Measurements from ENCODE around the gene GFPT1.

GFPT1 gene

GRCh38 chr2:69390001-69390400 is 3.0 kb upstream of the GFPT1 start:
- no peak overlapping the region for H3K4me3 Mint-ChIP-seq
- ATAC-seq = no peak
- peaks cover 20% of the 10 kb centered on the region for H3K4me1 Mint-ChIP-seq
- DNase-seq = no peak
- H3K27ac Mint-ChIP-seq = no peak overlapping the region
- H3K9me3 Mint-ChIP-seq = no peaks in the 10 kb centered on the region
- H3K27me3 Mint-ChIP-seq = no peaks in the 10 kb centered on the region

- H3K9me3 Mint-ChIP-seq = no peaks in the 10 kb centered on the region
- H3K27ac Mint-ChIP-seq = no peak overlapping the region
- no peak for ATAC-seq
- H3K4me1 Mint-ChIP-seq = peaks cover 20% of the 10 kb centered on the region
- no peak for DNase-seq
- H3K27me3 Mint-ChIP-seq = no peaks in the 10 kb centered on the region
- no peak overlapping the region for H3K4me3 Mint-ChIP-seq
Observed at GRCh38 chr2:69389271-69389670, 2.2 kb upstream of the GFPT1 start.

GRCh38 chr2:69387770-69388481 is 899 bp upstream of the GFPT1 start:
- Mint-ChIP-seq H3K9me3 (no peaks in the 10 kb centered on the region), H3K27me3 (no peaks in the 10 kb centered on the region), H3K4me1 (peaks cover 24% of the 10 kb centered on the region), H3K27ac (peak overlapping the region in 1 of 2 donors; percentile 77), H3K4me3 (peak overlapping the region; percentile 86 to 92)
- DNase-seq (no peak), ATAC-seq (no peak)

DNA sequence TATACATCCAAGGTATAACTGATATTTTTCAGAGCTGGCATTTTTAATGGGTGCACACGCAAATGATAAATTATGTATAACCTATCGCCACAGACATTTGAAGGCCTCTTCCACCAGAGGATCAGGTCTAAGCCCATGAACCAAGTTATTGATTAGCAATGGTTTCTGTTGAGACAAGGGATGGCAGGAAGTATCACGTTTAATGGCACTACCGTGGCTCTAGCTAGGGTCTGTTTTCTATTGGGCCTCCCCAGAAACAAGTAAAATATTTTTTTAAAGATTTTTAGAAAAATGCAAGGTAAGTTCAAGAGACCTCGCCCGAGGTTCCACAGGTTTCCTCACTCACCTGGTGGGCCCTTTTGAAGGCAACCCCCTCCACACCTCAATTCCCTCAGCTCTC is 667 bp downstream of the GFPT1 start:
- H3K27ac Mint-ChIP-seq = peak overlapping the region; percentile 89 to 97
- H3K4me3 Mint-ChIP-seq = peak overlapping the region; percentile 86 to 92
- H3K27me3 Mint-ChIP-seq = no peaks in the 10 kb centered on the region
- no peaks in the 10 kb centered on the region for H3K9me3 Mint-ChIP-seq
- peaks cover 38% of the 10 kb centered on the region for H3K4me1 Mint-ChIP-seq
- DNase-seq (no peak), ATAC-seq (peak; percentile 1)

GRCh38 chr2:69385443-69386151 is 1.4 kb downstream of the GFPT1 start:
- Mint-ChIP-seq H3K9me3 (no peaks in the 10 kb centered on the region), H3K27me3 (no peaks in the 10 kb centered on the region), H3K27ac (peak overlapping the region in 1 of 2 donors; percentile 87), H3K4me1 (peaks cover 41% of the 10 kb centered on the region), H3K4me3 (peak overlapping the region; percentile 86 to 92)
- DNase-seq = no peak
- ATAC-seq = no peak

GRCh38 chr2:69384618-69385081 is 2.4 kb downstream of the GFPT1 start:
- H3K4me3 Mint-ChIP-seq = peak overlapping the region in 1 of 2 donors; percentile 22
- H3K27ac Mint-ChIP-seq = no peak overlapping the region
- no peaks in the 10 kb centered on the region for H3K27me3 Mint-ChIP-seq
- DNase-seq (no peak), ATAC-seq (no peak)
- peaks cover 41% of the 10 kb centered on the region for H3K4me1 Mint-ChIP-seq
- H3K9me3 Mint-ChIP-seq = no peaks in the 10 kb centered on the region

GRCh38 chr2:69383176-69383812 is 3.7 kb downstream of the GFPT1 start:
- Mint-ChIP-seq H3K27me3 (no peaks in the 10 kb centered on the region), H3K27ac (no peak overlapping the region), H3K4me3 (no peak overlapping the region), H3K9me3 (no peaks in the 10 kb centered on the region), H3K4me1 (peaks cover 40% of the 10 kb centered on the region)
- ATAC-seq = no peak
- no peak for DNase-seq

- Mint-ChIP-seq H3K27ac (no peak overlapping the region), H3K9me3 (no peaks in the 10 kb centered on the region), H3K27me3 (no peaks in the 10 kb centered on the region), H3K4me1 (peaks cover 33% of the 10 kb centered on the region), H3K4me3 (no peak overlapping the region)
- ATAC-seq = no peak
- no peak for DNase-seq
Observed at GRCh38 chr2:69382547-69382946, 4.5 kb downstream of the GFPT1 start.

- Mint-ChIP-seq H3K9me3 (no peaks in the 10 kb centered on the region), H3K4me3 (no peak overlapping the region), H3K27me3 (no peaks in the 10 kb centered on the region), H3K4me1 (peaks cover 28% of the 10 kb centered on the region), H3K27ac (peak overlapping the region; percentile 30 to 36)
- peak; percentile 58 for ATAC-seq
- no peak for DNase-seq
Observed at GRCh38 chr2:69381337-69381737, 5.7 kb downstream of the GFPT1 start.

DNA sequence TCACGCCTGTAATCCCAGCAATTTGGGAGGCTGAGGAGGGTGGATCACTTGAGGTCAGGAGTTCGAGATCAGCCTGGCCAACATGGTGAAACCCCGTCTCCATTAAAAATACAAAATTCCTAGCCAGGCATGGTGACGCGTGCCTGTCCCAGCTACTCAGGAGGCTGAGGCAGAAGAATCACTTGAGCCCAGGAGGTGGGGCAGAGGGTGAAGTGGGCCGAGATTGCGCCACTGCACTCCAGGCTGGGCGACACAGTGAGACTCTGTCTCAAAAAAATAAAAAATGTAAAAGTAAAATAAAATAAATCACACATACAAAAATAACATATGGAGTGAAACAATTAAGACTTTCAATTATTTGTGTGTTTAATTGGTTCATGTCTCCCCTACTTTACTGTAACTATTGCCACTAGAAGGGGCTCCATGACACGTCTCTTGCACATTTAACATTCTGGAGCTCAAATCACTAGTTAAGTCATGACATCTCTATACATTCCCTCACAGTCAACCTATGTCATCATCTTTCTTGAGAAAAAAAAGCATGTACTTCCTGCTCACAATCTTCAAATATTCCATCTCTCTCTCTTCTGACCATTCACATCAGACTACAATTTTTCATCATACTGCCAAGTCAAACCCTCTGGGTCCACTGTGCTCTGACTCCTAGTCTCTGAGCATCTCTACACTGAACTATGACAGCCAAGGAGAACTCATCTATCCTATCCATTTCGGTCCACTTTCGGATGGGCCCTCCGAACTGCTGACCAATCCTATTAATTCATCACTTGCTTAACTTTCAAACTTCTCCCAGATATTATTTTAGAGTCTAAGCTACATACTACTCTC is 6.7 kb downstream of the GFPT1 start:
- no peak for ATAC-seq
- no peaks in the 10 kb centered on the region for H3K9me3 Mint-ChIP-seq
- H3K4me1 Mint-ChIP-seq = peaks cover 32% of the 10 kb centered on the region
- H3K27me3 Mint-ChIP-seq = no peaks in the 10 kb centered on the region
- H3K4me3 Mint-ChIP-seq = no peak overlapping the region
- DNase-seq = no peak
- H3K27ac Mint-ChIP-seq = no peak overlapping the region

DNA sequence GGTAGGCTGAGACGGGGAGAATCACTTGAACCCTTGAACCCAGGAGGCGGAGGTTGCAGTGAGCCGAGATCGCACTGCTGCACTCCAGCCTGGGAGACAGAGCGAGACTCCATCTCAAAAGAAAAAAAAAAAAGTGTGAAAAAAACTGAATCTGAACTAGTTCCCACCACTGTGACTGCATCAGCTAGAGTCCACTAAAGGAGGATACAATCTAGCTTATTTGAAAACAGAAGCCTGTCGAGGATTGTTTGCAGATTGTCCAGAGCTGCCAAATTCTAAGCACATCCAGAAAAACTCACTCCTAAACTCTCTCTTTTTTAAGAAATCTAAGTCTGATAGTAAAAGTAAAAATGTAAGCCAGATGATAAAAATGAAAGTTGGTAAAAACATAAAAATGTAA is 10.6 kb downstream of the GFPT1 start:
- Mint-ChIP-seq H3K27me3 (no peaks in the 10 kb centered on the region), H3K27ac (no peak overlapping the region), H3K4me3 (no peak overlapping the region), H3K4me1 (peaks cover 16% of the 10 kb centered on the region), H3K9me3 (no peaks in the 10 kb centered on the region)
- ATAC-seq (no peak), DNase-seq (no peak)

- Mint-ChIP-seq H3K9me3 (no peaks in the 10 kb centered on the region), H3K27ac (no peak overlapping the region), H3K4me3 (no peak overlapping the region), H3K27me3 (no peaks in the 10 kb centered on the region), H3K4me1 (peaks cover 12% of the 10 kb centered on the region)
- peak in 1 of 2 donors; percentile 23 for DNase-seq
- ATAC-seq = peak; percentile 66
Observed at GRCh38 chr2:69375494-69376353, 11.3 kb downstream of the GFPT1 start.

DNA sequence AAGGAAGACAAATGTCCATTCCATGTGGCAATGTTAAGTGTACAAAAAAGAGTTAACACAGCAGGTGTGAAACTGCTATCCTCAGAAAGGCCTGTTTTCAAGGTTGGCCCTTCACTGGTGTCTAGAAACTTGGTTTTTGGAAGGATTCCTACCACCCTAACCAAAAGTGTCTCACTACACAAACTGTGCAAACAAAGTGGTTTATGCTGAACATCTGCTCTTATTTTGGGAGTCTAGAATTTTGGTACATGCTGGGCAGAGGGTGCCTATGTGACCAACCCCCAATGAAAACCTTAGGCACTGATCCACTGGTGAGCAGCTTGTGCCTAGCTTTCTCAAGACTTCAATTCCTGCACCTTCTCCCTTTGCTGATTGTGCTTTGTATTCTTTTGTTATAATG is 14.3 kb downstream of the GFPT1 start:
- peaks cover 12% of the 10 kb centered on the region for H3K4me1 Mint-ChIP-seq
- no peak overlapping the region for H3K27ac Mint-ChIP-seq
- H3K9me3 Mint-ChIP-seq = no peaks in the 10 kb centered on the region
- H3K27me3 Mint-ChIP-seq = no peaks in the 10 kb centered on the region
- DNase-seq (no peak), ATAC-seq (no peak)
- no peak overlapping the region for H3K4me3 Mint-ChIP-seq

GRCh38 chr2:69369802-69370201 is 17.2 kb downstream of the GFPT1 start:
- DNase-seq (no peak), ATAC-seq (no peak)
- H3K9me3 Mint-ChIP-seq = no peaks in the 10 kb centered on the region
- H3K27ac Mint-ChIP-seq = no peak overlapping the region
- H3K27me3 Mint-ChIP-seq = no peaks in the 10 kb centered on the region
- H3K4me1 Mint-ChIP-seq = no peaks in the 10 kb centered on the region
- H3K4me3 Mint-ChIP-seq = no peak overlapping the region

DNA sequence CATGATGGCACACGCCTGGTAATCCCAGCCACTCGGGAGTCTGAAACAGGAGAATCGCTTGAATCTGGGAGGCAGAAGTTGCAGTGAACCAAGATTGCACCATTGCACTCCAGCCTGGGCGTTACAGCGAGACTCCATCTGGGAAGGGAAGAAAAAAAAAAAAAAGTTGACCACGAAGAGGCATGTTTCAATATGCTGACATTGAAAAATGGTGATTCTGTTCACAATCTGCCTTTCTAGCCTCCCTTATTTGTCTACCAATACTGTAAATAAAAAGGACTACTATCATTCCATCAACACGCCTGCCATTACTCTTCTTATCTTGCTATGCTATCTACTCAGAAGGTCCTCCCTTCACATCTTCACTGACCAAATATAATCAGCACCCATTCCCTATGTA is 18.4 kb downstream of the GFPT1 start:
- no peak for ATAC-seq
- no peak for DNase-seq
- Mint-ChIP-seq H3K27me3 (no peaks in the 10 kb centered on the region), H3K4me1 (no peaks in the 10 kb centered on the region), H3K9me3 (no peaks in the 10 kb centered on the region), H3K27ac (no peak overlapping the region), H3K4me3 (no peak overlapping the region)
